HepG2 (cell line): ENCODE data around the gene MTA1.

Experiments
- EP300 ChIP-seq, 3 experiments: sonication (generic) in 1 of 3; formaldehyde crosslinking in 1 of 3; IDR thresholded peaks; 2 replicates each; pipeline versions ENCODE4 v1.5.1 to v1.6.1; 2011 to 2020; ENCODE audit warnings: low read depth in 2 of 3, low read length in 2 of 3, borderline replicate concordance in 1 of 3, improper control_type of control experiment in 1 of 3, mild to moderate bottlenecking in 1 of 3, missing genetic modification reagents in 1 of 3, moderate library complexity in 1 of 3
- ZFP90 ChIP-seq: sonication (generic); formaldehyde crosslinking; IDR thresholded peaks from 2 replicates; pipeline ENCODE4 v1.8.0; 2022; ENCODE audit warnings: missing genetic modification reagents, mild to moderate bottlenecking, inconsistent platforms, borderline replicate concordance
- ZSCAN20 ChIP-seq: sonication (generic); formaldehyde crosslinking; IDR thresholded peaks from 2 replicates; pipeline ENCODE4 v1.4.0; 2020; ENCODE audit warnings: missing genetic modification reagents, mild to moderate bottlenecking, borderline replicate concordance
- TF ChIP-seq, protein P1 (sequence below): sonication (generic); formaldehyde crosslinking; IDR thresholded peaks from 2 replicates; pipeline ENCODE4 v1.5.0; 2020; ENCODE audit warnings: mild to moderate bottlenecking, missing genetic modification reagents, moderate library complexity

DNA sequence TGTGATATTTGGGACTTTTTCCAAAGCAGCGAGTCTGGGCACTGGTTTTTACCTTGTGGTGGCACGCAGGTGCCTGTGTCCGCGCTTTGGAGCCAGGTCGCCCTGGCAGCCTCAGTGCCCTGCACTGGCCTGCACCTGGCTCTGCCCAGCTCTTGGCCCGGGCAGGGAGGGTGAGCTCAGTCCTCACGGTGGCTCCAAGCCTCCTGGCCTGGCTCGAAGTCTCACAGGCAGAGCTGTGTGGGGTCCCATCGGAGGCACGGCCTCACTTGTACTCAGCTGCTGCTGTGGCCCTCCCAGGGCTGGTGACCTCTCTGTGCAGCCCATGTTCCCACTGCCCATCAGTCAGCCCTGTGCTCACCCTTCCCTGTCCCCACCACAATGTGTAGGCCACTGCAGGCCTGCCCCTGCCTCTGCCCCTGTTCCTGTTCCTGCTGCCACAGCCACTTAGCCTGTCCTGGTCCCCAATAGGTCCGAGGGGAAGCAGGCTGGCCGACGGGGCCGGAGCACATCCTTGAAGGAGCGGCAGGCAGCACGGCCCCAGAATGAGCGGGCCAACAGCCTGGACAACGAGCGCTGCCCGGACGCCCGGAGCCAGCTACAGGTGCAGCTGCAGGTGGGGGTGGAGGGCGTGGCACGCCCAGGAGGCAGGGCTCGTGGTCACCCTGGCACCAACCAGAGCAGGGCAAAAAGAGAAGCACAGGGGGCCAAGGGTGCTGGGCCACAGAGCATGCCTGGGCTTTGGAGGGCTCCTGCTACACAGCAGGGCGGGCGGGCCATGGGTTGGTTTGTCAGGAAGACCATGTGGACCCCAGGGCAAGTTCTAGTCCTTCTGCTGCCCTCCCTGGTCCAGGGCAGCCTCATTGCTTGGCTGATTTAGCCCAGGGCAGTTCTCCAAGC is 37.9 kb upstream of the MTA1 start:
- TF ChIP-seq EP300 (IDR thresholded peaks at IDR 0.05; ENCODE audit: low read depth in 2 of 2, low read length in 2 of 2) (no peak), EP300 (CRISPR knock-in tag; IDR thresholded peaks at IDR 0.05; ENCODE audit: borderline replicate concordance) (no peak), ZSCAN20 (no peak), ZFP90 (CRISPR knock-in tag) (no peak)
- TF ChIP-seq, protein P1, sequence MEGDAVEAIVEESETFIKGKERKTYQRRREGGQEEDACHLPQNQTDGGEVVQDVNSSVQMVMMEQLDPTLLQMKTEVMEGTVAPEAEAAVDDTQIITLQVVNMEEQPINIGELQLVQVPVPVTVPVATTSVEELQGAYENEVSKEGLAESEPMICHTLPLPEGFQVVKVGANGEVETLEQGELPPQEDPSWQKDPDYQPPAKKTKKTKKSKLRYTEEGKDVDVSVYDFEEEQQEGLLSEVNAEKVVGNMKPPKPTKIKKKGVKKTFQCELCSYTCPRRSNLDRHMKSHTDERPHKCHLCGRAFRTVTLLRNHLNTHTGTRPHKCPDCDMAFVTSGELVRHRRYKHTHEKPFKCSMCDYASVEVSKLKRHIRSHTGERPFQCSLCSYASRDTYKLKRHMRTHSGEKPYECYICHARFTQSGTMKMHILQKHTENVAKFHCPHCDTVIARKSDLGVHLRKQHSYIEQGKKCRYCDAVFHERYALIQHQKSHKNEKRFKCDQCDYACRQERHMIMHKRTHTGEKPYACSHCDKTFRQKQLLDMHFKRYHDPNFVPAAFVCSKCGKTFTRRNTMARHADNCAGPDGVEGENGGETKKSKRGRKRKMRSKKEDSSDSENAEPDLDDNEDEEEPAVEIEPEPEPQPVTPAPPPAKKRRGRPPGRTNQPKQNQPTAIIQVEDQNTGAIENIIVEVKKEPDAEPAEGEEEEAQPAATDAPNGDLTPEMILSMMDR (CRISPR knock-in tag): no peak
